ENCODE results near the gene CFAP298.
"Not testable (repeated sequence)": the region's sequence is repeated elsewhere in the genome, so short reads cannot be mapped to it uniquely, and the experiment has no call there.

Gene CFAP298

GRCh38 chr21:32566741-32567389, 45.3 kb downstream of the CFAP298 start:
- no peak for DNase-seq (ENCODE audit: low read depth, low spot score)

- DNase-seq (ENCODE audit: low read depth, low spot score) = no peak
Observed at GRCh38 chr21:32565856-32566465, 46.2 kb downstream of the CFAP298 start.

- no peak for DNase-seq (ENCODE audit: low read depth, low spot score)
Observed at GRCh38 chr21:32562915-32563314, 49.3 kb downstream of the CFAP298 start.

GRCh38 chr21:32562426-32562825, 49.8 kb downstream of the CFAP298 start:
- no peak for DNase-seq (ENCODE audit: low read depth, low spot score)

- not testable (repeated sequence) for DNase-seq (ENCODE audit: low read depth, low spot score)
Observed at GRCh38 chr21:32561476-32561875, 50.7 kb downstream of the CFAP298 start.

GRCh38 chr21:32560896-32561295, 51.3 kb downstream of the CFAP298 start:
- DNase-seq (ENCODE audit: low read depth, low spot score) = no peak

- no peak for DNase-seq (ENCODE audit: low read depth, low spot score)
Observed at GRCh38 chr21:32559006-32559610, 53.1 kb downstream of the CFAP298 start.

- no peak for DNase-seq (ENCODE audit: low read depth, low spot score)
Observed at GRCh38 chr21:32558106-32558505, 54.1 kb downstream of the CFAP298 start.

GRCh38 chr21:32554832-32555638, 57.1 kb downstream of the CFAP298 start:
- DNase-seq (ENCODE audit: low read depth, low spot score) = no peak

- no peak for DNase-seq (ENCODE audit: low read depth, low spot score)
Observed at GRCh38 chr21:32549886-32550285, 62.3 kb downstream of the CFAP298 start.

- DNase-seq (ENCODE audit: low read depth, low spot score) = no peak
Observed at GRCh38 chr21:32549440-32549839, 62.7 kb downstream of the CFAP298 start.
